ENCODE data around the gene CENPI.

DNA sequence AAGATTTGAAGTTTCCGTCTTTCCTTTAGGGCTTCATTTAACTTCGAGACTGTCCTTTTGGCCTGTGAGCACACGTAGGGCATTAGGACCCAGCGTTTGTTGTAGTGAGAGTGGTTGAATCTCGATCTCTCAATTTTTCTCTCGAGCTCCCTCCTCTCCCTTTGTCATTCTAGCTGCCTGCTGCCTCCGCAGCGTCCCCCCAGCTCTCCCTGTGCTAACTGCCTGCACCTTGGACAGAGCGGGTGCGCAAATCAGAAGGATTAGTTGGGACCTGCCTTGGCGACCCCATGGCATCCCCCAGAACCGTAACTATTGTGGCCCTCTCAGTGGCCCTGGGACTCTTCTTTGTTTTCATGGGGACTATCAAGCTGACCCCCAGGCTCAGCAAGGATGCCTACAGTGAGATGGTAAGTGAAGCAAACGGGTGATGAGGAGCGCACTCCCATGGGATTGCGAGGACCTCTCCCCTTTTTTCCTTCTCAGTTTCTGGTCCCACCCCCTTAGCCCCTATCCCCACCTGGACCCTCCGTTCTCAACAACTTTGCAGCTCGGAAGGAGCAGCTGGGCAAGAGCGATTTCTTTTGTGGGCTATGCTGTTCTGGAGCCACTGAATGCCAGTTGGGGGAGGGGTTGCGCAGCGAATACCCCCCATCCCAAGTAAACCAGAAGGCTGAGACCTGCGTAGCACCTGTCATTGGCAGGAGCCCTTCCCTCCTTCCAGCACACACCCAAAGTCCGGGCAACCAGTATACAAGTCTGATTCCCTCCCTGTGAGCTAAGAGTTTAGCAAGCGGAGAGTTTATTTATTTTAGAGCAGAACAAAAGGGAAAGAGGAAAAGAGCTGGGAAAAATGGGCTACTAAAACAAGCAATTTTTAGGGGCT lies 19.0 kb upstream of the CENPI start, which contains the start of gene TMEM35A:
- TF ChIP-seq, protein P1, sequence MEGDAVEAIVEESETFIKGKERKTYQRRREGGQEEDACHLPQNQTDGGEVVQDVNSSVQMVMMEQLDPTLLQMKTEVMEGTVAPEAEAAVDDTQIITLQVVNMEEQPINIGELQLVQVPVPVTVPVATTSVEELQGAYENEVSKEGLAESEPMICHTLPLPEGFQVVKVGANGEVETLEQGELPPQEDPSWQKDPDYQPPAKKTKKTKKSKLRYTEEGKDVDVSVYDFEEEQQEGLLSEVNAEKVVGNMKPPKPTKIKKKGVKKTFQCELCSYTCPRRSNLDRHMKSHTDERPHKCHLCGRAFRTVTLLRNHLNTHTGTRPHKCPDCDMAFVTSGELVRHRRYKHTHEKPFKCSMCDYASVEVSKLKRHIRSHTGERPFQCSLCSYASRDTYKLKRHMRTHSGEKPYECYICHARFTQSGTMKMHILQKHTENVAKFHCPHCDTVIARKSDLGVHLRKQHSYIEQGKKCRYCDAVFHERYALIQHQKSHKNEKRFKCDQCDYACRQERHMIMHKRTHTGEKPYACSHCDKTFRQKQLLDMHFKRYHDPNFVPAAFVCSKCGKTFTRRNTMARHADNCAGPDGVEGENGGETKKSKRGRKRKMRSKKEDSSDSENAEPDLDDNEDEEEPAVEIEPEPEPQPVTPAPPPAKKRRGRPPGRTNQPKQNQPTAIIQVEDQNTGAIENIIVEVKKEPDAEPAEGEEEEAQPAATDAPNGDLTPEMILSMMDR (IDR thresholded peaks at IDR 0.05): no peak
- TF ChIP-seq POLR2A (IDR thresholded peaks at IDR 0.05): no peak

Measured in body of pancreas (tissue), 4 donors.